ENCODE measurements around the gene SGIP1.
"Not testable (repeated sequence)": the region's sequence is repeated elsewhere in the genome, so short reads cannot be mapped to it uniquely, and the experiment has no call there.

The SGIP1 gene

DNA sequence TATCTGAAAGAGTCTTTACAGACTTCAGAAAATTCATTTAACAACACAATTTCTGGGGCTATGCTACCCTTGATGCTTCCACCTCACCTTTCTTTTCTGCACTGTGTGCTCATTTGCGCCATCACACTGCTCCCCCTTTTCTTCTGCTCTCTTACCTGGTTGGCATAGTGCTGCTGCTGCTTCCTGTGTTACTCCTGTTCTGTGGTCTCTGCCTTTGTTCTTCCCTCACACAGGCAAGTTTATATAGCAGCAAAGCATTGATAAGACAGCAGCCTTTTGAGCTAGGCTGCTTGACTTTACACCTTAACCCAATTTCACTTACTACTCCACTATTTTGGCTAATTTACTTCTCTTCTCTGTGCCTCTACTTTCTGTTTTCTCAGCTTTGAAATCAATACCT lies 18.3 kb downstream of the SGIP1 start:
- in situ Hi-C loops (cut with HindIII; ENCODE audit: low sequenced_read_pairs) = no loop called here

GRCh38 chr1:66552829-66553228 lies 18.9 kb downstream of the SGIP1 start:
- in situ Hi-C loops (cut with HindIII; ENCODE audit: low sequenced_read_pairs) = no loop called here

GRCh38 chr1:66553846-66554245 lies 19.9 kb downstream of the SGIP1 start:
- in situ Hi-C loops (cut with HindIII; ENCODE audit: low sequenced_read_pairs) = no loop called here

DNA sequence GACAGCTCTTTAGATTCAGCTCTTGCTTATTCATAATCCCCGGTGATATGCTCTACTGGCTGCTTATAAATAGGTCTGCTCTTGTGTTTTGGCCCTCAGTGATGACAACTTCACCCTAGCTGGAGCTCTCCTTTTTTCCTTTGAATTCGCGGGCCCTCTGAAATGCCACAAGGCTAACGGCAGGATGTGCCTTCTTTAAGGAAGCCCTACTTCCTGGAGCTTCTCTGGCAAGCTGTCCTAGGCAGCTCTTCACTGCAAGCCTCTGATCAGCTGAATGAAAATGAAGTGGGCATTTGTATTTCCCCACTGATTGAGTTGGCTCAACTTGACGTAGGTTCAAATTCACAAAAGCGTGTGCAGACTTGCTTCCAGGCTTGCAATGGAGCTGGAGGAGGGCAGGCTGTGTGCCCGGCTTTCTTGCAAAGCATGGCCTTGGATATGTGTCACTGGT lies 22.2 kb downstream of the SGIP1 start:
- in situ Hi-C loops (cut with HindIII; ENCODE audit: low sequenced_read_pairs) = no loop called here

- in situ Hi-C loops (cut with HindIII; ENCODE audit: low sequenced_read_pairs) = no loop called here
Measured at GRCh38 chr1:66557157-66557556, 23.2 kb downstream of the SGIP1 start.

DNA sequence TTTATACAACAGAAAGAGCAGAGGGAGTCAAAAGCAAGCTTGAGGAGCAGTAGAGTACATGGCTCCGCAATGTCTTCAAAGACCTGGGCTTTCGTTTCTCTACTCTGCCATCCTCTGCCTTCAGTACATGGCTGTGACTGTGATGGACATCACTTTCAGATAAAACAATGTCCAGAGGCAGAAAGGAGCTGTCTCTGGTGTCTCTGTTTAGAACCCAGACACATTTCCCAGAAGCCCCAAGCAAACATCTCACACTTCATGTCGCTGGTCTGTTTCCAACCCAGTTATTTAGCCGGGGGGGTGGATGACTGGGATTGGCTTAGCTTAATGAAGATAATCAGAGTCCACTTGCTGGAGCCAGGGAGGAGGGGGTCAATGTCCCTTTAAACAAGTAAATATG lies 25.6 kb downstream of the SGIP1 start:
- in situ Hi-C loops (cut with HindIII; ENCODE audit: low sequenced_read_pairs) = no loop called here

DNA sequence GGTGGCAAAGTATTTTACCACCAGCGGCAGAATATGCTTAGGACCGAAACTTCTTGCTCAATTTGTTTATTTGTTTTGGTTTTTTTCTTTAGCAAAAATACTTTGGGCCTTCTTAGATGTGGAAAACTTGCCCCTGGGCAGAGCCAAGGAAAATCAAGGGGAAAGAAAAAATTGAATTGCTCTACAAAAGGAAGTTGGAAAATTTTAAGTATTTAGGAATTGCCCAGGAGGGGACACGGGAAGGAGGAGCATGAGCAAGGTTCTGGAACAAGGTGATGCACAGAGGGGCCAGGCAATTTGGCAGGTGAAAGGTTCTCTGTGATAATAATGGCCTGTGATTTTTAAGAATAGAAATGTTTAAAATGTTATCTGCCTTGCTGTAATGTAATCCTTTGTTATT lies 28.6 kb downstream of the SGIP1 start:
- in situ Hi-C loops (cut with HindIII; ENCODE audit: low sequenced_read_pairs) = no loop called here

DNA sequence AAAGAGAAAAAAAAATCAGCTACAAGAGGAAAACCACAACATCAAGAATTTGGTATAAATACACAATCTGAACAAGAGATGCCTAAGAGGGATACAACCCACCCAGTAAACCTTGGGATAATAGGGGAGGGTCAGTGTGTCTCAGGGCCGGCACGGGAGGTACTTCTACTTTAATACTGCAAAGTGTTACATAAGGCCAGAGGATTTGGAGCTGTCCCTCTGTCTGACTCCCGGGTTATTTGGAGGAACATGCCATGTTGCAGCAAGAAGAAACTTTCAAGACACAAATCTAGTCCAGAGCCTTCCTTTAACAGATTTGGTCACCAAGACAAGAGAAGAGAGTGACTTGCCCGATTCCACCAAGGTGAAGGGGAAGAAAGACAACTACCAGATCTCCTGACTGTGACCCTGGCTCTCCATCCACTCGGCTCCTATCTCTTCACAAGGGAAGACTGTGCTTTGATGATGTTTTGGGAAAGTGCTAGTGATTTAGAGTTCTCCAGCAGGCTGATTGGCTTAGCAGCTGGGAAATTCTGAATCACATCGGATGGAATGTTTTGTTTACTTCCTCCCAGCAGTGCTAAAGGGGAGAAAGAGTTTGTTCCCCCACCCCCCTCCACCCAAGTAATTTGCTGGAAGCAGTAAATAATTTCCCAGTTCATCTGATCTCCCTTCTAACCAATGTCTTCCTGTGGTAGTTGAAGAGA lies 29.3 kb downstream of the SGIP1 start:
- in situ Hi-C loops (cut with HindIII; ENCODE audit: low sequenced_read_pairs) = no loop called here

DNA sequence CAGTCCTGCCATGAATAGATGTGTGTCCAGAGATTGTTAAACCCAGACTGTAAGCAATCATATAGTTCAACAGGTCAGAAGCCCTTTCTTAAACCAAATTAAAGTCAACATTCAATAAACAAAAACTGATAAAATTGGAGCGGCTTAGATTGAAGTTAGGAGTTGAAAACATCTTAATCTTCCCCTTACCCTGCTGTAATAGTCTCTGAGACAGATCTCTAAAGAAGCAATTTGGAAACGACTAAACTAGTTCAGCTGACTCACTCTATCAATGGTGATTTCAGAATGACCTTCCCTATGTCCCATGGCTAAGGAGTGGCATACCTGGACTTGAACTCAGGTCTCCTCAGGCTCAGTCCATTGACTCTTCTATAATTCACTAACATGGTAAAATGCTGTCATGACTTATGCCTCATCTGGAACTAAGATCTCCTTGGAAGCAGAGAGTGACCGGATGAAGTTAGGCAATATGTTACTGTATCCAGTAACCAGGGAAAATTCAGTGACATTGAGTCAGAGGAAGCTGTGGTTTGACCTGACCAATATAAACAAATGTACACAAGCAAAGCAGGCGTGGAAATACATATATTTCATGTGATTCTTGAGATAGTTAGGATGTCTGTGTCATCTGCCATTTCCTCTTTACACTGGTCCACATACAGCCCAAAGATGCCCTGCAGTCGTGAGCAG lies 30.1 kb downstream of the SGIP1 start:
- in situ Hi-C loops (cut with HindIII; ENCODE audit: low sequenced_read_pairs) = no loop called here

DNA sequence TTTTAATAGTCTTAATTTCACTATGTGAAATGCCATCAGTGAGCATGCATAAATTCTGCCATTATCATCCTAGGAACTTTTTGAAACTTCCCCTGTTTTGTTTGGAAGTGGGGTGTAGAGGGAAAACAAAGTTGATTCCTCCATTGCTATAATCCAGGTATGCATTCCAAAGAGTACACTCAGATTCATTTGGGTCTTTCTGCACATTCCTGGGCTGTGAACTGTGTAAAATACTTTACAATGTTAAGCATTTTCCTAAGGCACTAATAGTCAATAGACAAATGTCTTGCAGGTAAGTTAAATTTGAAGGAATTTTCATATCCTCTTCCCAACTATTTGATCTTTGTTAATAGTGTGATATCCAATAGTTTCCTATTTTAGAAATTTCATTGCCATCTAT lies 36.2 kb downstream of the SGIP1 start:
- in situ Hi-C loops (cut with HindIII; ENCODE audit: low sequenced_read_pairs) = no loop called here

GRCh38 chr1:66571789-66572188 lies 37.8 kb downstream of the SGIP1 start:
- in situ Hi-C loops (cut with HindIII; ENCODE audit: low sequenced_read_pairs) = no loop called here

- in situ Hi-C loops (cut with HindIII; ENCODE audit: low sequenced_read_pairs) = no loop called here
Measured at GRCh38 chr1:66575739-66576138, 41.8 kb downstream of the SGIP1 start.

- in situ Hi-C loops (cut with HindIII; ENCODE audit: low sequenced_read_pairs) = no loop called here
Measured at GRCh38 chr1:66576645-66577044, 42.7 kb downstream of the SGIP1 start.

GRCh38 chr1:66578841-66579240 lies 44.9 kb downstream of the SGIP1 start:
- in situ Hi-C loops (cut with HindIII; ENCODE audit: low sequenced_read_pairs) = no loop called here

DNA sequence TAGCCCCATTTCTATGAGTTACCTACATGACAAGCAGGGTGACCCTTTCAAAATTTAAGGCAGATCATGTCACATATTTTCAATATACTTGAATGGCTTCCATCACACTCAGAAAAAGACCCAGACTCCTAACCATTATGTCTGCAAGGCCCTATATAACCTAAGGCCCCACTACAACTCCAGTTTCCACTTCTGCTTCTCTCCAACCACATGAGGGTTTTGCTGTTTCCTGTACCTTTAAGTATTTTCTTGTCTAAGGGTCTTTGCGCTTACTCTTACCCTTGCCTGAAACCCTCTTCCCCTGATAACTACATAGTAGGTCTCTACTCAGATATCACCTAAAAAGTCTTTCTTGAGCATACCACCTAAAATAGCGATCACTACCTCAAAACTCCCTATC lies 46.1 kb downstream of the SGIP1 start:
- in situ Hi-C loops (cut with HindIII; ENCODE audit: low sequenced_read_pairs) = no loop called here

GRCh38 chr1:66583021-66583420 lies 49.1 kb downstream of the SGIP1 start:
- in situ Hi-C loops (cut with HindIII; ENCODE audit: low sequenced_read_pairs) = no loop called here

DNA sequence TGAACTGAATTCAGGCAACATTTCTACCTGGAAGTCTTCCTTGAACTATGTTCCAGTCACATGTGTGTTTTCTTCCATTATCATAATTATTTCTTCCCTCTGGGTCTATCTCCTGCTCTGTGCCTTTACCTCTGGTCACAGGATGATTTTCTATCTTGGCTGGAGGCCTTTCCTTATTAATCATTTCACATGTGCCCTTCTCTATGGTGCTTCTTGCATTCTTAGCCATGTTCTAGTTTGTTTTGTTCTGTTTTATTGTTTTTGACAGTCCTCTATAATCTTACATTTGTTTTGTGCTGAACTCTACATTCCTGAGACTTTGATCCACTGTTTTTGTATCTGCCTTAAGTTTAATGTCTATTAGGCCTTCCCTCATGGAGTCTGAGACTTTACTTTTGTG lies 51.0 kb downstream of the SGIP1 start:
- in situ Hi-C loops (cut with HindIII; ENCODE audit: low sequenced_read_pairs) = no loop called here

GRCh38 chr1:66589326-66589725 lies 55.4 kb downstream of the SGIP1 start:
- in situ Hi-C loops (cut with HindIII; ENCODE audit: low sequenced_read_pairs) = no loop called here

DNA sequence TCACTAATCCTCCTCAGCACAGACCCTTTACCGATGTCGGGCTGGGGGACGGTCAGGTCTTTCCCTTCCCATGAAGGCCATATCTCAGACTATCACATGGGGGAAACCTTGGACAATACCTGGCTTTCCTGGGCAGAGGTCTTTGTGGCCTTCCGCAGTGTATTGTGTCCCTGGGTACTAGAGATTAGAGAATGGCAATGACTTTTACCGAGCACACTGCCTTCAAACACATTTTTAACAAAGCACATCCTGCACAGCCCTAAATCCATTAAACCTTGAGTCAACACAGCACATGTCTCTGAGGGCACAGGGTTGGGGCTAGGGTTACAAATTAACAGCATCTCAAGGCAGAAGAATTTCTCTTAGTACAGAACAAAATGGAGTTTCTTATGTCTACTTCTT lies 58.2 kb downstream of the SGIP1 start:
- in situ Hi-C loops (cut with HindIII; ENCODE audit: low sequenced_read_pairs) = not testable (repeated sequence)

GRCh38 chr1:66596191-66596590 lies 62.2 kb downstream of the SGIP1 start:
- in situ Hi-C loops (cut with HindIII; ENCODE audit: low sequenced_read_pairs) = no loop called here

DNA sequence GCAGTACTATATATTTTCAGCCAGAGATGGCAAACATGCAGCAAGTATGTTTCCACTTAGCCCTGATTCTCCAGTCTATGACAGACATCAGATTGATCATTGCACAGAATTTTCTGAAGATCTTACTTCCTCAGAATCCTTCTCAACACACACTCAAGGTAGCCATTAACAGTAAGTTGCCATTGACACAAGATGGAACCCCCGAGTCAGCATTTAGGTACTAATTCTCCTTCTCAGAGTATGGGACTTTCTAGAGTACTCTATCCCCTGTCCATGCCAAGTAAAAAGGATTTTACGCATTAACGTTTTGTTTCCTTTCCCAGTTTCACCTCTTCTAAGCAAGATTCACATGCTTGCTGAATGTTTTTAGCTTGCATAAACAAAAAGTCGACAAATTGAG lies 63.5 kb downstream of the SGIP1 start:
- in situ Hi-C loops (cut with HindIII; ENCODE audit: low sequenced_read_pairs) = no loop called here

- in situ Hi-C loops (cut with HindIII; ENCODE audit: low sequenced_read_pairs) = no loop called here
Measured at GRCh38 chr1:66598670-66599069, 64.7 kb downstream of the SGIP1 start.

GRCh38 chr1:66599346-66599745 lies 65.4 kb downstream of the SGIP1 start:
- in situ Hi-C loops (cut with HindIII; ENCODE audit: low sequenced_read_pairs) = no loop called here
